ENCODE results near the gene BEND4. TPM values are rescaled to one million over a fixed set of nuclear protein-coding genes. Genes with fewer than 3 reads are reported as not detected.

The BEND4 gene
- total RNA-seq, 4 donors from 2014 or later = not detected

- Histone ChIP-seq H3K4me3 (no peak overlapping the region), H3K27ac (no peak overlapping the region), H3K27me3 (no peaks in the 10 kb centered on the region), H3K36me3 (no peaks in the 10 kb centered on the region), H3K4me1 (no peaks in the 10 kb centered on the region), H3K9me3 (no peaks in the 10 kb centered on the region)
- TF ChIP-seq EP300 (IDR thresholded peaks at IDR 0.05) (no peak), POLR2AphosphoS5 (IDR thresholded peaks at IDR 0.05) (no peak), POLR2A (IDR thresholded peaks at IDR 0.05) (no peak), CTCF (IDR thresholded peaks at IDR 0.05) (no peak)
- 52% methylated on average over 2 of the region's 2 CpGs for WGBS
- no peak for DNase-seq (ENCODE audit: low spot score in 2 of 2)
Measured at GRCh38 chr4:42104521-42104920, 47.9 kb downstream of the BEND4 start.

- H3K36me3 ChIP-seq = no peaks in the 10 kb centered on the region
- no peaks in the 10 kb centered on the region for H3K4me1 ChIP-seq
- H3K27ac ChIP-seq = no peak overlapping the region
- no peak for DNase-seq (ENCODE audit: low spot score in 2 of 2)
- no peak overlapping the region for H3K4me3 ChIP-seq
- 89% methylated on average over 8 of the region's 8 CpGs for WGBS
- H3K9me3 ChIP-seq = no peaks in the 10 kb centered on the region
- TF ChIP-seq CTCF (IDR thresholded peaks at IDR 0.05) (no peak), POLR2AphosphoS5 (IDR thresholded peaks at IDR 0.05) (no peak), POLR2A (IDR thresholded peaks at IDR 0.05) (no peak), EP300 (IDR thresholded peaks at IDR 0.05) (no peak)
- H3K27me3 ChIP-seq = no peaks in the 10 kb centered on the region
Measured at GRCh38 chr4:42101446-42101975, 50.9 kb downstream of the BEND4 start.

DNA sequence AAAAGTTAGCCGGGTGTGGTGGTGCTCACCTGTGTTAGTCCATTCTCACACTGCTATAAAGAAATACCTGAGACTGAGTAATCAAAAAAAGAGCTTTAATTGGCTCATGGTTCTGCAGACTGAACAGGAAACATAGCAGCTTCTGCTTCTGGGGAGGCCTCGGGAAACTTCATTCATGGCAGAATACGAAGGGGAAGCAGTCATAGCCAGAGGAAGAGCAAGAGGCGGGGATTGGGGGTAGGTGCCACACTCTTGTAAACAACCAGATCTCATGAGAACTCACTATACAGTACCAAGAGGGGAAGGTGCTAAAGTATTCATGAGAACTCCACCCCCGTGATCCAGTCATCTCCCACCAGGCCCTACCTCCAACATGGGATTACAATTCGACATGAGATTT, 64.1 kb downstream of the BEND4 start:
- TF ChIP-seq POLR2A (IDR thresholded peaks at IDR 0.05) (no peak), POLR2AphosphoS5 (IDR thresholded peaks at IDR 0.05) (no peak), EP300 (IDR thresholded peaks at IDR 0.05) (no peak), CTCF (IDR thresholded peaks at IDR 0.05) (no peak)
- Histone ChIP-seq H3K9me3 (no peaks in the 10 kb centered on the region), H3K27ac (no peak overlapping the region), H3K4me3 (no peak overlapping the region), H3K36me3 (peaks cover 11% of the 10 kb centered on the region), H3K4me1 (no peaks in the 10 kb centered on the region), H3K27me3 (no peaks in the 10 kb centered on the region)
- DNase-seq (ENCODE audit: low spot score in 2 of 2) = no peak
- WGBS = 90% methylated on average over 6 of the region's 6 CpGs

DNA sequence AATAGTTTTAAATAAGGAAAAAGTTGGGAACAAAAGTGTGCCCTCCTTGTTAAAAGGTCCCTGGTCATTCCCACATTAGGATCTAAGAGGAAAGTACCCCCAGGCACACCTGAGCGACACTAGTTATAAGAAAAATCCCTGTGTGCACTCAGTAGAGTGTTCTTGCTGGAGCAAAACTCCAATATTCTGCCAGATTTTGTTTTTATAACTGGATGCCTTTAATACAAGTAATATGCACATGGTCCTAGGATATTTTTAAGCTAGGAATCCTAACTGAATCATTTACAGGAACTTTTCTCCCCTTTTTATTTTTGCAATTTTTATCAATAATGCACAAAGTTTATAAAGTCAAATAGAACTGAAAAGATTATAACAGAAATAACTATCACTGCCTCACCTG, 68.6 kb downstream of the BEND4 start:
- 95% methylated on average over 1 of the region's 1 CpG for WGBS
- Histone ChIP-seq H3K4me1 (no peaks in the 10 kb centered on the region), H3K27ac (no peak overlapping the region), H3K4me3 (no peak overlapping the region), H3K36me3 (peaks cover 28% of the 10 kb centered on the region), H3K9me3 (no peaks in the 10 kb centered on the region), H3K27me3 (no peaks in the 10 kb centered on the region)
- no peak for DNase-seq (ENCODE audit: low spot score in 2 of 2)
- TF ChIP-seq EP300 (IDR thresholded peaks at IDR 0.05) = no peak
- no peak for TF ChIP-seq CTCF (IDR thresholded peaks at IDR 0.05)
- TF ChIP-seq POLR2A (IDR thresholded peaks at IDR 0.05) = no peak
- TF ChIP-seq POLR2AphosphoS5 (IDR thresholded peaks at IDR 0.05) = no peak

GRCh38 chr4:42080306-42080705, 72.1 kb downstream of the BEND4 start:
- TF ChIP-seq CTCF (IDR thresholded peaks at IDR 0.05) (no peak), EP300 (IDR thresholded peaks at IDR 0.05) (no peak), POLR2AphosphoS5 (IDR thresholded peaks at IDR 0.05) (no peak), POLR2A (IDR thresholded peaks at IDR 0.05) (no peak)
- 100% methylated on average over 3 of the region's 3 CpGs for WGBS
- no peaks in the 10 kb centered on the region for H3K4me1 ChIP-seq
- peaks cover 36% of the 10 kb centered on the region for H3K36me3 ChIP-seq
- H3K4me3 ChIP-seq = no peak overlapping the region
- H3K27me3 ChIP-seq = no peaks in the 10 kb centered on the region
- H3K9me3 ChIP-seq = no peaks in the 10 kb centered on the region
- H3K27ac ChIP-seq = no peak overlapping the region
- DNase-seq (ENCODE audit: low spot score in 2 of 2) = no peak
